Bronchial epithelial cell (primary cell): ENCODE measurements around the gene PTPN11. TPM values are rescaled to one million over a fixed set of nuclear protein-coding genes. Genes with fewer than 3 reads are reported as not detected.

Experiments used
- DNase-seq: peaks from one replicate; pipeline ENCODE4 v3.0.0-alpha.2; 2010; ENCODE audit warnings: low read depth
- FAIRE-seq: peaks from 2 replicates; lab custom pipeline; 2011; peaks lifted over from hg19 to GRCh38; lab: Jason Lieb, UNC
- H3K27me3 ChIP-seq: 2 replicates; pipeline ENCODE4 v1.5.1; 2011; ENCODE audit warnings: low read length; ENCODE audit not compliant: control insufficient read depth, insufficient read depth
- H3K36me3 ChIP-seq: 2 replicates; pipeline ENCODE4 v1.5.1; 2011; ENCODE audit warnings: low read length; ENCODE audit not compliant: control insufficient read depth, insufficient read depth
- H3K4me3 ChIP-seq: 2 replicates; pipeline ENCODE4 v1.5.1; 2011; ENCODE audit warnings: mild to moderate bottlenecking, low read depth, low read length, control low read depth
- CTCF ChIP-seq: IDR thresholded peaks from 2 replicates; pipeline ENCODE4 v1.5.1; 2011; ENCODE audit warnings: mild to moderate bottlenecking, moderate library complexity, low read length, control low read depth, inconsistent platforms; ENCODE audit not compliant: insufficient read depth, severe bottlenecking
- total RNA-seq: library from RNA; depleted of rRNA; stranded (reverse); fragments of >200 nt; gene quantifications from 2 replicates; pipeline ENCODE4 v1.2.1, GENCODE V29; 2014

Gene PTPN11
- total RNA-seq, 1 donor from 2014 or later: 140 TPM

- no peak for DNase-seq
- Histone ChIP-seq H3K27me3 (no peaks in the 10 kb centered on the region), H3K4me3 (no peak overlapping the region), H3K36me3 (no peaks in the 10 kb centered on the region)
- FAIRE-seq: no peak
- no peak for TF ChIP-seq CTCF
Measured at GRCh38 chr12:112538740-112539139, 120.0 kb downstream of the PTPN11 start.

GRCh38 chr12:112539221-112539620 lies 120.5 kb downstream of the PTPN11 start:
- H3K4me3 ChIP-seq: no peak overlapping the region
- TF ChIP-seq CTCF: no peak
- no peak for DNase-seq
- FAIRE-seq: no peak
- no peaks in the 10 kb centered on the region for H3K36me3 ChIP-seq
- no peaks in the 10 kb centered on the region for H3K27me3 ChIP-seq

- DNase-seq (no peak), FAIRE-seq (no peak)
- no peaks in the 10 kb centered on the region for H3K36me3 ChIP-seq
- TF ChIP-seq CTCF: no peak
- H3K4me3 ChIP-seq: no peak overlapping the region
- no peaks in the 10 kb centered on the region for H3K27me3 ChIP-seq
Measured at GRCh38 chr12:112540021-112540420, 121.3 kb downstream of the PTPN11 start.

GRCh38 chr12:112543751-112544150 lies 125.0 kb downstream of the PTPN11 start:
- Histone ChIP-seq H3K27me3 (no peaks in the 10 kb centered on the region), H3K4me3 (no peak overlapping the region), H3K36me3 (no peaks in the 10 kb centered on the region)
- TF ChIP-seq CTCF: no peak
- no peak for FAIRE-seq
- no peak for DNase-seq

GRCh38 chr12:112546339-112546738 lies 127.6 kb downstream of the PTPN11 start:
- Histone ChIP-seq H3K4me3 (no peak overlapping the region), H3K27me3 (no peaks in the 10 kb centered on the region), H3K36me3 (no peaks in the 10 kb centered on the region)
- DNase-seq: no peak
- no peak for TF ChIP-seq CTCF
- FAIRE-seq: no peak

GRCh38 chr12:112546996-112547395 lies 128.2 kb downstream of the PTPN11 start:
- Histone ChIP-seq H3K27me3 (no peaks in the 10 kb centered on the region), H3K36me3 (no peaks in the 10 kb centered on the region), H3K4me3 (no peak overlapping the region)
- DNase-seq (no peak), FAIRE-seq (no peak)
- TF ChIP-seq CTCF: no peak
